Measurements from ENCODE around the gene CAMK4.
"Not testable (repeated sequence)": the region's sequence is repeated elsewhere in the genome, so short reads cannot be mapped to it uniquely, and the experiment has no call there.

The CAMK4 gene

DNA sequence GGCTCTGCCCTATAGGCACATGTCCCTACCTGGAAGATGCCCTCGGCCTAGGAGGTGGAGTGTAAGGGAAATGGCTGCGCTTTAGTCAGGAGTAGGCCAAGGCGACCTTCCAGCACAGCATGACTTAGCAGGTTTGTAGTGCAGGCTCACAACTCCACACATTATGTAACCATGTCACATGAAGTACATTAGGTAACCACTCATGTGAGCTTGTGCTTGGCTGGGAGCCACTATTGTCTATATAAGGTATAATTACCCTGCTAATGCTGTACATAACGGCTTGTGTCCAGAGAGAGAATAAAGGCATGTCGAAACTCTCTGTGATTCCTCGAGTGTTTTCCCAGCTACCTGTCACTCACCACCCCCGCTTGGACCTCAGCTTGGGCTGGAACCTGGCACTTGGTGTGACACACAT is 74.9 kb downstream of the CAMK4 start:
- peaks cover 4% of the 10 kb centered on the region for H3K4me1 ChIP-seq (ENCODE audit: insufficient read depth, poor library complexity, severe bottlenecking)
- no peaks in the 10 kb centered on the region for H3K36me3 ChIP-seq (ENCODE audit: low read depth)
- H3K27ac ChIP-seq (ENCODE audit: poor library complexity, severe bottlenecking): no peak overlapping the region
- ATAC-seq (ENCODE audit: low read depth): no peak
- no peaks in the 10 kb centered on the region for H3K27me3 ChIP-seq (ENCODE audit: insufficient read depth, poor library complexity, severe bottlenecking)
- H3K4me3 ChIP-seq (ENCODE audit: severe bottlenecking): no peak overlapping the region
- no peaks in the 10 kb centered on the region for H3K9me3 ChIP-seq (ENCODE audit: severe bottlenecking)
- DNase-seq (ENCODE audit: low spot score): no peak
- TF ChIP-seq, protein P1, sequence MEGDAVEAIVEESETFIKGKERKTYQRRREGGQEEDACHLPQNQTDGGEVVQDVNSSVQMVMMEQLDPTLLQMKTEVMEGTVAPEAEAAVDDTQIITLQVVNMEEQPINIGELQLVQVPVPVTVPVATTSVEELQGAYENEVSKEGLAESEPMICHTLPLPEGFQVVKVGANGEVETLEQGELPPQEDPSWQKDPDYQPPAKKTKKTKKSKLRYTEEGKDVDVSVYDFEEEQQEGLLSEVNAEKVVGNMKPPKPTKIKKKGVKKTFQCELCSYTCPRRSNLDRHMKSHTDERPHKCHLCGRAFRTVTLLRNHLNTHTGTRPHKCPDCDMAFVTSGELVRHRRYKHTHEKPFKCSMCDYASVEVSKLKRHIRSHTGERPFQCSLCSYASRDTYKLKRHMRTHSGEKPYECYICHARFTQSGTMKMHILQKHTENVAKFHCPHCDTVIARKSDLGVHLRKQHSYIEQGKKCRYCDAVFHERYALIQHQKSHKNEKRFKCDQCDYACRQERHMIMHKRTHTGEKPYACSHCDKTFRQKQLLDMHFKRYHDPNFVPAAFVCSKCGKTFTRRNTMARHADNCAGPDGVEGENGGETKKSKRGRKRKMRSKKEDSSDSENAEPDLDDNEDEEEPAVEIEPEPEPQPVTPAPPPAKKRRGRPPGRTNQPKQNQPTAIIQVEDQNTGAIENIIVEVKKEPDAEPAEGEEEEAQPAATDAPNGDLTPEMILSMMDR (IDR thresholded peaks at IDR 0.05; ENCODE audit: poor library complexity, severe bottlenecking): no peak

- Histone ChIP-seq H3K27me3 (ENCODE audit: insufficient read depth, poor library complexity, severe bottlenecking) (no peaks in the 10 kb centered on the region), H3K27ac (ENCODE audit: poor library complexity, severe bottlenecking) (no peak overlapping the region), H3K4me3 (ENCODE audit: severe bottlenecking) (no peak overlapping the region), H3K9me3 (ENCODE audit: severe bottlenecking) (no peaks in the 10 kb centered on the region), H3K36me3 (ENCODE audit: low read depth) (no peaks in the 10 kb centered on the region), H3K4me1 (ENCODE audit: insufficient read depth, poor library complexity, severe bottlenecking) (peaks cover 4% of the 10 kb centered on the region)
- ATAC-seq (ENCODE audit: low read depth) (no peak), DNase-seq (ENCODE audit: low spot score) (no peak)
- TF ChIP-seq, protein P1 (IDR thresholded peaks at IDR 0.05; ENCODE audit: poor library complexity, severe bottlenecking): no peak
Observed at GRCh38 chr5:111299831-111300432, 75.7 kb downstream of the CAMK4 start.

- H3K27ac ChIP-seq (ENCODE audit: poor library complexity, severe bottlenecking): no peak overlapping the region
- DNase-seq (ENCODE audit: low spot score) (no peak), ATAC-seq (ENCODE audit: low read depth) (no peak)
- TF ChIP-seq, protein P1 (IDR thresholded peaks at IDR 0.05; ENCODE audit: poor library complexity, severe bottlenecking): no peak
- no peaks in the 10 kb centered on the region for H3K27me3 ChIP-seq (ENCODE audit: insufficient read depth, poor library complexity, severe bottlenecking)
- H3K36me3 ChIP-seq (ENCODE audit: low read depth): no peaks in the 10 kb centered on the region
- no peaks in the 10 kb centered on the region for H3K9me3 ChIP-seq (ENCODE audit: severe bottlenecking)
- H3K4me3 ChIP-seq (ENCODE audit: severe bottlenecking): no peak overlapping the region
- H3K4me1 ChIP-seq (ENCODE audit: insufficient read depth, poor library complexity, severe bottlenecking): peaks cover 4% of the 10 kb centered on the region
Observed at GRCh38 chr5:111301264-111301663, 77.1 kb downstream of the CAMK4 start.

- not testable (repeated sequence) for H3K9me3 ChIP-seq (ENCODE audit: severe bottlenecking); ATAC-seq (ENCODE audit: low read depth); H3K27me3 ChIP-seq (ENCODE audit: insufficient read depth, poor library complexity, severe bottlenecking); H3K4me1 ChIP-seq (ENCODE audit: insufficient read depth, poor library complexity, severe bottlenecking); DNase-seq (ENCODE audit: low spot score); H3K4me3 ChIP-seq (ENCODE audit: severe bottlenecking); H3K36me3 ChIP-seq (ENCODE audit: low read depth); H3K27ac ChIP-seq (ENCODE audit: poor library complexity, severe bottlenecking)
Observed at GRCh38 chr5:111302043-111302442, 77.9 kb downstream of the CAMK4 start.

- DNase-seq (ENCODE audit: low spot score) (no peak), ATAC-seq (ENCODE audit: low read depth) (no peak)
- Histone ChIP-seq H3K36me3 (ENCODE audit: low read depth) (no peaks in the 10 kb centered on the region), H3K4me1 (ENCODE audit: insufficient read depth, poor library complexity, severe bottlenecking) (no peaks in the 10 kb centered on the region), H3K27me3 (ENCODE audit: insufficient read depth, poor library complexity, severe bottlenecking) (no peaks in the 10 kb centered on the region), H3K9me3 (ENCODE audit: severe bottlenecking) (no peaks in the 10 kb centered on the region), H3K27ac (ENCODE audit: poor library complexity, severe bottlenecking) (no peak overlapping the region), H3K4me3 (ENCODE audit: severe bottlenecking) (no peak overlapping the region)
- TF ChIP-seq, protein P1 (IDR thresholded peaks at IDR 0.05; ENCODE audit: poor library complexity, severe bottlenecking): no peak
Observed at GRCh38 chr5:111308951-111309350, 84.8 kb downstream of the CAMK4 start.
